ELR (cell line): Measurements from ENCODE around the gene ROBO4.

ENCODE experiments used
- DNase-seq: peaks from one replicate; pipeline ENCODE4 v3.0.0-alpha.2; 2015; ENCODE audit warnings: low read depth

The ROBO4 gene

GRCh38 chr11:124897674-124898262 lies at the start of gene ROBO4:
Gene ROBO4, minus strand, starts transcription at chr11:124897865. Its CDS starts 70 bp downstream, at chr11:124897795.
- DNase-seq: peak; percentile 31

GRCh38 chr11:124946735-124947141 lies 49.1 kb upstream of the ROBO4 start:
- no peak for DNase-seq

DNA sequence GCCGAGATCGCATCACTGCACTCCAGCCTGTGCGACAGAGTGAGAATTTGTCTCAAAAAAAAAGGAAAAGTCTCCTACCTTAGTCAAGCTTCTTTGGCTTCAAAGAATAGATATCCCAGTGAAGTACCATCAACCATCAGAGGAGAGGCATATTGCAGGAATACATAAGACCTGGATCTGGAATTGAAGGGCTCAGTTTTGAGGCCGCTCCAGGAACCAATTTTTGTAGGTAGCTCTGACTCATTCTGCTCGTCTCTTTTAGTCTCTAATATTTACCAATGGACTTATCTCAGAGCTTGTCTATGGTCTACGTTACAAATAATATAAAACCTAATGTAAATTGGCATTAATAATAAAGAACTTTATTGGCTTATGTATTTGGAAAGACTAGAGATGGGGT lies 48.2 kb upstream of the ROBO4 start:
- DNase-seq: no peak

DNA sequence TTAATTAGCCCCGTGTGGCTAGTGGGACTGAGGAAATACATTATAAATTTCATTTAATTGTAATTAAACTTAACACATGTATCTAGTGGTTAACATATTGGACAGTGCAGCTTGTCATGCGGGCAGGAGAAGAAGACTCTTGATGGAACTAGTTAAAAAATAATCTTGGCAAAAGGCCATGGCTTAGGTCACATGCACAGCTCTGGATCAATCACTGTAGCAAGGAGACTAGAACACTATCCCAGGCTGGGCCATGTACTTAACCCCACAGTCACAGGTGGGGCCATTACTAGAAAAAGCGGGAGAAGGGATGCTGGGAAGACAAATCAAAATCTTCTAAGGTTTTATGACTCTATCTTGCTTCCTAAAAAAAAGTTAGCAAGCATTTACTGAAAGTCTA lies 46.9 kb upstream of the ROBO4 start:
- DNase-seq: no peak

DNA sequence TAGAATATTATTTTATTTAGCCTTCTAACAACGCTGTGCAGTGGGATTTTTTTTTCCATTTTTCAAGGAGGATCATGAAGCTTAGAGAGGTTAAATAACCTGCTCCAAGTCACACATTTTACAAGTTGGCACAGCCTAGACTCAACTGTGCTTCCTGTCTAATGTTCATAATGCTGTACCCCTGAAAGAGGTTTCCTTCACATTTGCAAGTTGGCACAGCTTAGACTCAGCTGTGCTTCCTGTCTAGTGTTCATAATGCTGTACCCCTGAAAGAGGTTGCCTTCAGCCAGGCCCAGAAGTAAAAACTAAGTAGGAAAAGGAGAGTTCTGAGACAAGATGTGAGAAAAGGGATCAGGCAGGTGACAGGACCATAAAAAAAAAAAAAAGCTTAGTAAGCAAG lies 46.1 kb upstream of the ROBO4 start:
- no peak for DNase-seq

- DNase-seq: peak; percentile 12
Measured at GRCh38 chr11:124943254-124943616, 45.6 kb upstream of the ROBO4 start.

- DNase-seq: no peak
Measured at GRCh38 chr11:124942466-124943253, 45.0 kb upstream of the ROBO4 start.

DNA sequence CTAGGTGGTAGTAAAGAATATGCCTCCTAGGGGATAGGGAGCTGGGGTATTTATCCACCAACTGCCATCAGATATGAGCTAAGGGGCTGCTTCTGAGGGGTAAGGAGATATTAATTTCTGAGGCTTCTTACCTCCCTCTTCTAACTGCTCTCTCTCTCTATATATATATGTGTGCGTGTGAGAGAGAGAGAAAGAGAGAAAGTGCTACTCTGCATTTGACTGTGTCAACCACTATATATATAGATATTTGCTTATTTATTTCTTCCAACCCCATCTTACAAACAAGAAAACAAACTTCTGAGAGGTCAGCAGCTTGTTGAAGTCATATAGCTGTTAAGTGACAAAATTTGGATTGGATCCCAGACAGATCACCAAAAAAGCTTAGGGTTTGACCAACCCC lies 44.0 kb upstream of the ROBO4 start:
- no peak for DNase-seq

- no peak for DNase-seq
Measured at GRCh38 chr11:124938970-124939369, 41.3 kb upstream of the ROBO4 start.

DNA sequence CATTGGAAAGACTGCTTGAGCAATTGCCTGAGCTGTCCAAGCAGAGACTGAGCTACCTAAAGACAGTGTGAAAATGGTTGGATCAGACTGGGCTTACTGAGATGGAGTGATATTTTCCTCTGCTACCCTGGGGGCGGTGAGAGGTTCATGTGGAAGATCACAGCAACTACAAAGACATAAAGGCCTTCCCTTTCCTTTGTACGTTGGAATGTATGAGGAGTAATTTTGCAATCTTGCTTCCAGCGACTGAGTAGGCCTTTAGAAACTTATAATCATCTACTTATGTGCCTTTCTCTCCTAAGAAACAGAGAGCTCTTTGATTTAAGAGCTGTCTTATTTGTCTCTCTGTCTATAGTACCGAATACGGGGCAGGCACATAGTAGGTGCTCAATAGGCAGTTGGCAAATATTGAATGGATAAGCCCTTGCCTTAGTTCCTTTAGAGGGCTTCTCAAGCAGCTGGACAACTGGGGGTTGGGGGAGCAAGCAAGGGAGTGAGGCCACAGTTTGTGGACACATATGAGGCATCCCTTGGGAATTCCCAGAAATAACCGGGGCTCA lies 40.6 kb upstream of the ROBO4 start:
- peak; percentile 28 for DNase-seq

DNA sequence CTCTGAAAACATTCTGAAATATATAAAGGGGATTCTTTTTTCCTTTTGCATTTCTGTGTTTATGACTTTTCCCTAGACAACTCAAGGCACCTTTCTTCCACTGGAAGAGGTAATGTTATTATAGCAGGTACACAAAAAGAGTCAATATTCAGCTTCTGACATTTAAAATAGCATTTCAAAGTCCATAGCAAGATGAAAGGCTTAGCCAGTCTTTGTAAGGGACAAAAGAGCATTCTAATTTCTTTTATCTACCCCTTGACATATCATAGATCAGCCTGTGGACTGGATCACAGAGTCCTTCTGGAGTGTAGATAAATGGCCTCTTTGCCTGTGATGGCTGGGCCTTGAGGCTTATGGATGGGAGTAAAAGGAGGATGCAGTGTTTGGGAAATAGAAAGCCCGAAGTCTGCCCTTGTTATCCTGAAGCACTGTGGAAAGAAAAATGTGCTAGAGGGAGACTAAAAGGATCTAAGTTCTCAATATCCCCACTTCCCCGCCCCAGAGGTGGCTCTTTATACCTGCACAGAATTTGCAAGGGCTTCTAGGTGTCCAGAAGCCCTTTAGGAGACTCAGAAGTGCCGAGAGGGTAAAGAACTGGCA lies 39.8 kb upstream of the ROBO4 start:
- no peak for DNase-seq

GRCh38 chr11:124935548-124936514 lies 38.2 kb upstream of the ROBO4 start, which contains the start of gene HEPACAM:
Gene HEPACAM, minus strand, starts transcription at chr11:124936047. Its CDS starts 41 bp downstream, at chr11:124936006.
- DNase-seq: no peak

DNA sequence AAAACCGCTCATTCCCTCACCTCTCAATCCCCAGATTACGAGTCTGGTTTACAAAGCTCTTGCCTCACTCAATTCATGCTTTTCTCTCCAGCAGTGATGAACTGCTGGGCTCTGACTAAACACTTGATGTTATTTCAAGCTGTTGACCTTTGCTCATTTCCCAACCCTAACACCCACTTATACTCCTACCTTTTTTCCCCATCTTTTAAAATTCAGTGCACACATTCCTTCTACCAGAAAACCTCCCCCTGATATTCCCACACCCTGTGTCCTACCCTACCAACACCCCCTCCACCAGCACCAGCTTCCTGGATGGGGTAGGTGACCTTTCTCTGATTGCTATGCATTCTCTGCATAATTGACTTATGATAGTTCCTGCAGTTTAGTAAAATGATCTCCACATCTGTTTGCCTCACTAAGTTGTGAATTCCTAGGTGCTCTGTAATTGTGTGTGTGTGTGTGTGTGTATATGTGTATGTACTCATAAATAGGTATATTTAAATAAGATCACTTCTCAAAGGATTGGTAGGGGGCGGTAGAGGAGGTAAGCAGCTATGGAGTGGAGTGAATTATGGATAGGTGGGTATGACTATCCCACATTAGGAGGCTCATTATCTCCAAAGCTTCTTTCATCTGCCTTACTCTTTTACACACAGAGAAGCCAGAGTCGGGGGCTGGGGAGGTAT lies 37.3 kb upstream of the ROBO4 start:
- DNase-seq: peak; percentile 79

DNA sequence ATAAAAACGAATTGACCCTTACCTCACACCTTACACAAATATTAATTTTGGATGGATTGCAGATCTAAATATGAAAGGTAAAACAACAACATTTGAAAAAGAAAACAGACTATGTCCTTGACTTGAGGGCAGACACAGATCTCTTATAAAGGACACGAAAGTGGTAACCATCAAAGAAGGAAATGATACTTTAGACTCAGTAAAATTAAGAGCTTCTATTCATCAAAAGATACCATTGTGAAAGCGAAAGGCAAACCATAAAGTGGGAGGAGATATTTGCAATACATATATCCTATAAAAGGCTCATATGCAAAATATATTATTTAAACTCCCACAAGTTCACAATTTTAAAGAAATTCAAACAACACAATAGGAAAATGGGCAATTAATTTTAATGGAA lies 33.1 kb upstream of the ROBO4 start:
- no peak for DNase-seq

DNA sequence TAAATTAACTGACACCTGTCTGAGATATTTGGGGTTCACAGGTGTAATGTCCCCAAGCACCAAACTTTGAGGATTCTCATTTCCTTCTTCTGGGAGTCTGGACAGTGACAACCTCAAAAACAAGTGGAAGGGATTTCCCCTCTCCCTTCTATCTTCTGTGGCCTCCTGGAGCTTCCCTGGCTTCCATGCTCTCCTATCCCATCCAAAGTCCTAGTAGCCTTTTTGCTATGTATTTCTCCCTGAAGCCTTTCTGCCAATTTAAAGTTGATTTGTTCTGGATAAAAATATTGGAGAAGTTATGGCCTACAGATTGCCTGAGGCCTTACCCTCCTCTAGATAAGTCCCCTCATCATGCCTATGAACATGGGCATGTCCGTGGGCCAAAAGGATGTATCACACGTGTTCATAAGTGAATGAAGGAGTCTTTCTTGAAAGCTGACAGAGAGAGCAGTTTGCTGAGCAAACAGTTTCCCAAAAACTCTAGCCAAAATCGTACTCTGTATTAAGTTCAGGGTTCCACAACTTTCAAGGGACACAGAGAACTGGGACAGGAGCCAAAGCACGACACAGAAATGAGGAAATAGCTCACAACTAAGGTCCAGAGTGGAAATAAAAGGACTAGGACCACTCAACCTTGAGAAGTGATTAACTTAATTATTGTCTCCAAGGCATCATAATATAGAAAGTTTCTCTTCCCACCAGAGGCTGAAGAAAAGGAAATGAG lies 31.4 kb upstream of the ROBO4 start:
- no peak for DNase-seq

GRCh38 chr11:124923296-124923695 lies 25.6 kb upstream of the ROBO4 start:
- no peak for DNase-seq

DNA sequence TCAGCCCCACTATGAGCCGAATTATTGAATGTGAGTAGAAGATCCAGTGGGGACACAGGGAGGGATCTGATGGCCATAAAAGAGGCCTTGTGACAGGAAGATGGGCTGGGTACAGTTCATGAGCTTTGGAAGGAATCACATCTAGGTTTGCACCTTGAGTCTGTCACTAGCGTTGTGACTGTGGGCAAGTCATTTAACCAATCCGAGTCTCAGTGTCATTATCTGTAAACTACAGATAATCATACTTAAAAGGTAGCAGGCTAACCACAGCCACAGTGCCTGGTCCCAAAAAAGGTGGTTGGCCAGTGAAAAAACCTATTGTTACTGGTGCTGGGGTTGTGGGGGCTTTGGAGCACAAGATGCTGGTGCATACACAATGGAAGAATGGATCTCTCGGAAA lies 25.2 kb upstream of the ROBO4 start:
- no peak for DNase-seq

GRCh38 chr11:124920870-124921609 lies 23.4 kb upstream of the ROBO4 start:
- peak; percentile 41 for DNase-seq

GRCh38 chr11:124920356-124920755 lies 22.7 kb upstream of the ROBO4 start:
- no peak for DNase-seq

DNA sequence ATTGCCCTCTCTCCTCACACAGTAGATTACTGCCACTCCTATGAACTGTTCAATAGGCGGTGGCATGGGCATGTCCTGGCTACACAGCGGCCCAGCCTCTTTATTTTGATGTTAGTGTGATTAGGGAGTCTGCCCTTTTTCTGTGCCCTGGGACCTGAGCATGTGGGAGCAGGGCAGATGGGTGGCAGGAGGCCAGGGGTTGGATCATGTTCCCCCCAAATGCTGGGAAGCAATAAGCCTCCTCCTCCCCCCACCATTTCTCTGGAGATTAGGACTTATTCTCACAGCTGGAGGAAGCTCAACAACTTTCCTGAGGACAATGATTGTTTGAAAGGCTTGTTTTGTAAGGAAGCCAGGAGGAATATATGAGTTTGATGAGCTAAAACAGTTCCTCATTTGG lies 22.2 kb upstream of the ROBO4 start:
- DNase-seq: no peak
